Caco-2 (cell line): ENCODE results near the gene CACNA1A. TPM values are rescaled to one million over a fixed set of nuclear protein-coding genes. Genes with fewer than 3 reads are reported as not detected.

Experiments used
- BruUV-seq: library from RNA; stranded (reverse); fragments of 400-500 nt; replicated peaks from 2 replicates; lab custom pipeline; 2021; lab: Mats Ljungman, UMichigan
- CTCF ChIA-PET: fragments of 300-600 bp; sonication (Branson Sonifier 250); formaldehyde crosslinking; loops from one replicate; lab custom pipeline; 2022; ENCODE audit warnings: antibody characterized with exemption; lab: Charles Lee
- POLR2A ChIA-PET: fragments of 300-600 bp; sonication (Branson Sonifier 250); formaldehyde crosslinking; loops from one replicate; lab custom pipeline; 2022; ENCODE audit warnings: antibody characterized with exemption; lab: Charles Lee
- DNase-seq, 2 experiments: peaks; one replicate each; pipeline versions ENCODE4 v3.0.0 to v3.0.0-alpha.2; 2020 to 2022
- H3K27me3 ChIP-seq: replicated peaks from 2 replicates; pipeline ENCODE4 v1.6.0; 2011; ENCODE audit warnings: low read length; ENCODE audit not compliant: control insufficient read depth, insufficient read depth
- H3K36me3 ChIP-seq: 2 replicates; pipeline ENCODE4 v1.5.1; 2011; ENCODE audit warnings: low read length; ENCODE audit not compliant: control insufficient read depth, insufficient read depth
- H3K4me1 ChIP-seq: fragments of 250-450 bp; sonication (Bioruptor Pico); 2 replicates; pipeline ENCODE4 v1.5.1; 2020; ENCODE audit warnings: mild to moderate bottlenecking
- H3K4me3 ChIP-seq: 2 replicates; pipeline ENCODE4 v1.5.1; 2011; ENCODE audit warnings: low read depth, mild to moderate bottlenecking, control low read depth, low read length
- H3K9me3 ChIP-seq: fragments of 250-450 bp; sonication (Bioruptor Pico); 2 replicates; pipeline ENCODE4 v1.5.1; 2020; ENCODE audit warnings: mild to moderate bottlenecking, moderate library complexity
- H3K27ac Mint-ChIP-seq: one replicate; pipeline ENCODE4 v1.8.0; 2022; ENCODE audit warnings: mixed read lengths; ENCODE audit not compliant: unreplicated experiment
- H3K27me3 Mint-ChIP-seq: one replicate; pipeline ENCODE4 v1.8.0; 2022; ENCODE audit warnings: mixed read lengths; ENCODE audit not compliant: insufficient read depth, unreplicated experiment
- H3K36me3 Mint-ChIP-seq: one replicate; pipeline ENCODE4 v1.8.0; 2022; ENCODE audit warnings: mild to moderate bottlenecking, mixed read lengths; ENCODE audit not compliant: insufficient read depth, unreplicated experiment
- H3K4me1 Mint-ChIP-seq: one replicate; pipeline ENCODE4 v1.8.0; 2022; ENCODE audit warnings: low read depth, mixed read lengths; ENCODE audit not compliant: unreplicated experiment
- H3K4me3 Mint-ChIP-seq: one replicate; pipeline ENCODE4 v1.8.0; 2022; ENCODE audit warnings: mild to moderate bottlenecking, moderate library complexity, mixed read lengths; ENCODE audit not compliant: unreplicated experiment
- H3K9me3 Mint-ChIP-seq: one replicate; pipeline ENCODE4 v1.8.0; 2022; ENCODE audit warnings: mixed read lengths; ENCODE audit not compliant: unreplicated experiment
- CTCF ChIP-seq, 2 experiments: fragments of 200-600 bp in 1 of 2; IDR thresholded peaks; 1 replicate in 1 of 2; 2 replicates in 1 of 2; pipeline versions ENCODE4 v1.5.1 to v1.8.0; 2011 to 2022; ENCODE audit warnings: antibody characterized with exemption in 1 of 2, control low read depth in 1 of 2, inconsistent platforms in 1 of 2, low read depth in 1 of 2, low read length in 1 of 2, mild to moderate bottlenecking in 1 of 2, moderate library complexity in 1 of 2; ENCODE audit not compliant: insufficient read depth in 1 of 2, severe bottlenecking in 1 of 2, unreplicated experiment in 1 of 2
- intact Hi-C: fragments of 100-400 bp; cut with micrococcal nuclease; formaldehyde crosslinking; loops from one replicate; pipeline ENCODE4 v1.10.0; 2022; ENCODE audit not compliant: unreplicated experiment
- total RNA-seq: library from RNA; stranded (reverse); gene quantifications from 2 replicates; pipeline ENCODE4 v1.2.3, GENCODE V29; 2022

CACNA1A gene
- total RNA-seq, 1 experiment from 2014 or later: not detected

DNA sequence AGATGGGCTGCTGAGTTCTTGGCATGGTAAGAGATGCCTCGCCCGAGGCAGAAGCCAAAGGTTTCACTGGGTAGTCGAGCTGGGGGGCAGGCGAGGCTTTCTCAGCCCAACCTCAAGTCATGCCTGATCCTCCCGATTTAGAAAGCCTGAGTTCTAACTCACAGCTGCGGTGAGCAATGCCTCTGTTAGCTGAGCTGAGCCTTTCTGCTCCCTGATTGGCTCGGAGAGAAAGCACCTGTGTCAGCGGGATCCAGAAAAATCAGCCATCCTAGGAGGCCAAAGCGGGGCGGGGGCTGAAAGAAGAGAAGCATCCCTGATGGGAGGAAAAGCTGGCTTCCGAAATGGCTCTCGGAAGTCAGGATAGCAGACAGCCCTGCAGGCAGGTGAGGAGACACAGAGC lies 44.7 kb downstream of the CACNA1A start:
- TF ChIP-seq CTCF (IDR thresholded peaks at IDR 0.05; ENCODE audit: insufficient read depth in 1 of 2, low read depth in 1 of 2, low read length in 1 of 2, severe bottlenecking in 1 of 2, unreplicated experiment in 1 of 2): no peak
- ChIA-PET CTCF (no interaction called here), POLR2A (no interaction called here)
- Histone ChIP-seq H3K36me3 (no peaks in the 10 kb centered on the region), H3K9me3 (no peaks in the 10 kb centered on the region), H3K4me3 (no peak overlapping the region), H3K4me1 (no peaks in the 10 kb centered on the region), H3K27me3 (no peaks in the 10 kb centered on the region)
- no peaks in the 10 kb centered on the region for H3K36me3 Mint-ChIP-seq
- H3K4me1 Mint-ChIP-seq: no peaks in the 10 kb centered on the region
- no peak overlapping the region for H3K27ac Mint-ChIP-seq
- no peaks in the 10 kb centered on the region for H3K9me3 Mint-ChIP-seq
- intact Hi-C loops: no loop called here
- peaks cover 7% of the 10 kb centered on the region for H3K27me3 Mint-ChIP-seq
- no TSS peak for BruUV-seq
- no peak overlapping the region for H3K4me3 Mint-ChIP-seq
- no peak for DNase-seq

DNA sequence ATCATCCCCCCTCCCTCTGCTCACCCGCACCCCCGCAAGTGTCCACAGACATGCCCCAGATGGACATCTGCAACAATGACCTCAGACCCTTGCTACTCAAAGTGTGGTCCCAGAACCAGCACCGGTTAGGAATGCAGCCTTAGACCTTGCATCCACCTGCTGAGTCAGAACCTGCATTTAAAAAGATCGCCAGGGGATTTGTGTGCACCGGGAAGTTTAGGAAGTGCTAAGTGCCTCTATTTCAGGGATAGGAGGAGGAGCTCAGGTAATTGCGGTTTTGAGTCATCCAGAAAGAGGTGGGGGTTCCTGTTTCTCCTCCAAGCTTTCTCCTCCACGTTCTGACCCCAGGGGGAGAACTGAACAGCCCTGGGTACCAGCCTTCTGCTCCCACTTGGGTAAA lies 46.2 kb downstream of the CACNA1A start:
- ChIA-PET POLR2A (no interaction called here), CTCF (no interaction called here)
- Histone ChIP-seq H3K4me1 (no peaks in the 10 kb centered on the region), H3K36me3 (no peaks in the 10 kb centered on the region), H3K9me3 (no peaks in the 10 kb centered on the region), H3K27me3 (no peaks in the 10 kb centered on the region), H3K4me3 (no peak overlapping the region)
- no peaks in the 10 kb centered on the region for H3K4me1 Mint-ChIP-seq
- H3K27me3 Mint-ChIP-seq: peaks cover 7% of the 10 kb centered on the region
- no peaks in the 10 kb centered on the region for H3K36me3 Mint-ChIP-seq
- H3K4me3 Mint-ChIP-seq: no peak overlapping the region
- no peak for TF ChIP-seq CTCF (IDR thresholded peaks at IDR 0.05; ENCODE audit: insufficient read depth in 1 of 2, low read depth in 1 of 2, low read length in 1 of 2, severe bottlenecking in 1 of 2, unreplicated experiment in 1 of 2)
- intact Hi-C loops: no loop called here
- H3K9me3 Mint-ChIP-seq: no peaks in the 10 kb centered on the region
- H3K27ac Mint-ChIP-seq: no peak overlapping the region
- BruUV-seq: no TSS peak
- no peak for DNase-seq

DNA sequence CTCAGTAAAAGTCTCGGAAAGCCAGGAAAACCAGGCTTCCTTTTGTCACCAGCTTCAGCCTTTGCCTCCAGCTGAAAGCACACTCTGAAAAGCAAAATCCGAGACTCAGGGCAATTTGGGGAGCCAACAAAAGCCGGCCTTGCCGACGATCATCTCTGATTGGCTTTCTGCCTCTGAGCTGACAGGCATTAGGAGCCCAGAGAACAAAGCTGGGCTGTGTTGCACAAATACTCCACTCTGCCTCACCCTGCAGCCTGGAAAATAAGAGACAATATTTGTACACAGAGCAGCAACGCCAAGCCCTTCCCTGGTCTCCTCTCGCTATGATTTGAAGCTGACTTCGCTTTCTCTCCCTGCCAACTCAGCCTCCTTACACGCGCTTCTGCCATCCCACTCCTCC lies 46.9 kb downstream of the CACNA1A start:
- no peaks in the 10 kb centered on the region for H3K9me3 Mint-ChIP-seq
- ChIA-PET CTCF (no interaction called here), POLR2A (no interaction called here)
- TF ChIP-seq CTCF (IDR thresholded peaks at IDR 0.05; ENCODE audit: insufficient read depth in 1 of 2, low read depth in 1 of 2, low read length in 1 of 2, severe bottlenecking in 1 of 2, unreplicated experiment in 1 of 2): no peak
- Histone ChIP-seq H3K4me1 (no peaks in the 10 kb centered on the region), H3K27me3 (no peaks in the 10 kb centered on the region), H3K36me3 (no peaks in the 10 kb centered on the region), H3K9me3 (no peaks in the 10 kb centered on the region), H3K4me3 (no peak overlapping the region)
- BruUV-seq: no TSS peak
- H3K4me1 Mint-ChIP-seq: no peaks in the 10 kb centered on the region
- H3K27me3 Mint-ChIP-seq: peaks cover 7% of the 10 kb centered on the region
- H3K36me3 Mint-ChIP-seq: no peaks in the 10 kb centered on the region
- H3K4me3 Mint-ChIP-seq: no peak overlapping the region
- intact Hi-C loops: no loop called here
- no peak for DNase-seq
- no peak overlapping the region for H3K27ac Mint-ChIP-seq
